ENCODE results near the gene GIGYF1.
"Not testable (repeated sequence)": the region's sequence is repeated elsewhere in the genome, so short reads cannot be mapped to it uniquely, and the experiment has no call there.

The GIGYF1 gene

GRCh38 chr7:100674411-100675104, 19.5 kb downstream of the GIGYF1 start:
- DNase-seq (ENCODE audit: low read depth in 2 of 2, low spot score in 1 of 2) = no peak

GRCh38 chr7:100673942-100674410, 20.1 kb downstream of the GIGYF1 start:
- peak in 1 of 2 donors; percentile 23 for DNase-seq (ENCODE audit: low read depth in 2 of 2, low spot score in 1 of 2)

GRCh38 chr7:100673302-100673941, 20.6 kb downstream of the GIGYF1 start, which contains the start of gene GNB2:
TSS of gene GNB2 (plus strand) at chr7:100673740. CDS start at chr7:100676266, 2,526 bp downstream.
- peak; percentile 96 for DNase-seq (ENCODE audit: low read depth in 2 of 2, low spot score in 1 of 2)

GRCh38 chr7:100671353-100672327, 22.4 kb downstream of the GIGYF1 start:
- no peak for DNase-seq (ENCODE audit: low read depth in 2 of 2, low spot score in 1 of 2)

- DNase-seq (ENCODE audit: low read depth in 2 of 2, low spot score in 1 of 2) = no peak
Measured at GRCh38 chr7:100670074-100670473, 24.0 kb downstream of the GIGYF1 start.

- not testable (repeated sequence) for DNase-seq (ENCODE audit: low read depth in 2 of 2, low spot score in 1 of 2)
Measured at GRCh38 chr7:100669106-100669505, 24.9 kb downstream of the GIGYF1 start.

- DNase-seq (ENCODE audit: low read depth in 2 of 2, low spot score in 1 of 2) = no peak
Measured at GRCh38 chr7:100668069-100668449, 26.0 kb downstream of the GIGYF1 start.

GRCh38 chr7:100667331-100668068, 26.6 kb downstream of the GIGYF1 start:
- no peak for DNase-seq (ENCODE audit: low read depth in 2 of 2, low spot score in 1 of 2)

GRCh38 chr7:100665168-100665726, 28.8 kb downstream of the GIGYF1 start:
- no peak for DNase-seq (ENCODE audit: low read depth in 2 of 2, low spot score in 1 of 2)

GRCh38 chr7:100662194-100662776, 31.8 kb downstream of the GIGYF1 start:
- not testable (repeated sequence) for DNase-seq (ENCODE audit: low read depth in 2 of 2, low spot score in 1 of 2)

- no peak for DNase-seq (ENCODE audit: low read depth in 2 of 2, low spot score in 1 of 2)
Measured at GRCh38 chr7:100655908-100656674, 38.0 kb downstream of the GIGYF1 start, which contains the start of gene ACTL6B. TSS of gene ACTL6B (minus strand) at chr7:100656448. CDS start at chr7:100656354, 94 bp downstream.

GRCh38 chr7:100654908-100655831, 38.9 kb downstream of the GIGYF1 start:
- DNase-seq (ENCODE audit: low read depth in 2 of 2, low spot score in 1 of 2) = no peak

- no peak for DNase-seq (ENCODE audit: low read depth in 2 of 2, low spot score in 1 of 2)
Measured at GRCh38 chr7:100649826-100650565, 44.1 kb downstream of the GIGYF1 start.

GRCh38 chr7:100642534-100642907, 51.5 kb downstream of the GIGYF1 start:
- DNase-seq (ENCODE audit: low read depth in 2 of 2, low spot score in 1 of 2) = no peak

- DNase-seq (ENCODE audit: low read depth in 2 of 2, low spot score in 1 of 2) = no peak
Measured at GRCh38 chr7:100641860-100642533, 52.1 kb downstream of the GIGYF1 start.

GRCh38 chr7:100641463-100641859, 52.6 kb downstream of the GIGYF1 start, which contains the start of gene TFR2:
TSS of gene TFR2 (minus strand) at chr7:100641552. CDS start at chr7:100641509, 43 bp downstream.
- DNase-seq (ENCODE audit: low read depth in 2 of 2, low spot score in 1 of 2) = no peak

Data from stimulated activated CD8-positive, alpha-beta memory T cell treated with anti-CD3 and anti-CD28 coated beads, Interleukin-4, amount 100 ng/mL, for 4 hours (primary cell).